Stomach (tissue), 9 donors: ENCODE results near the gene MTHFD2L. TPM values are rescaled to one million over a fixed set of nuclear protein-coding genes. Genes with fewer than 3 reads are reported as not detected.

ENCODE experiments used
- DNase-seq, 2 donors: peaks; one replicate each; pipeline versions ENCODE4 v3.0.0 to v3.0.0-alpha.2; 2013 to 2019
- H3K27ac ChIP-seq, 5 donors: fragments of 200-600 bp in 4 of 5; sonication (generic) in 4 of 5; one replicate each; pipeline ENCODE4 v1.5.1; 2013 to 2019; ENCODE audit warnings: mild to moderate bottlenecking in 1 of 5, moderate library complexity in 1 of 5
- H3K27me3 ChIP-seq, 3 donors: fragments of 200-600 bp; sonication (generic); one replicate each; pipeline ENCODE4 v1.5.1; 2017 to 2019; ENCODE audit warnings: mixed run types in 1 of 3
- H3K36me3 ChIP-seq, 4 donors: fragments of 200-600 bp; sonication (generic); 1 replicate in 3 of 4; 2 replicates in 1 of 4; pipeline ENCODE4 v1.5.1; 2016 to 2019
- H3K4me1 ChIP-seq, 4 donors: fragments of 200-600 bp; sonication (generic); one replicate each; pipeline ENCODE4 v1.5.1; 2016 to 2019
- H3K4me3 ChIP-seq, 4 donors: fragments of 200-600 bp; sonication (generic) in 3 of 4; one replicate each; pipeline ENCODE4 v1.5.1; 2016 to 2019; ENCODE audit warnings: mild to moderate bottlenecking in 1 of 4
- H3K9me3 ChIP-seq, 4 donors: fragments of 200-600 bp; sonication (generic); one replicate each; pipeline ENCODE4 v1.5.1; 2016 to 2019
- CTCF ChIP-seq, 7 experiments: fragments of 450-650 bp in 4 of 7; fragments of 200-600 bp in 3 of 7; sonication (generic) in 3 of 7; IDR thresholded peaks; one replicate each; pipeline ENCODE4 v1.5.1; 2016 to 2019; ENCODE audit warnings: antibody characterized with exemption in 7 of 7, control low read depth in 2 of 7, mild to moderate bottlenecking in 1 of 7
- EP300 ChIP-seq: sonication (generic); formaldehyde crosslinking; IDR thresholded peaks from one replicate; pipeline ENCODE4 v1.6.1; 2017; ENCODE audit warnings: antibody characterized with exemption
- POLR2A ChIP-seq, 4 donors: fragments of 450-650 bp; IDR thresholded peaks; one replicate each; pipeline ENCODE4 v1.6.1; 2016; ENCODE audit warnings: antibody characterized with exemption in 4 of 4, control low read depth in 2 of 4, mild to moderate bottlenecking in 1 of 4, moderate library complexity in 1 of 4
- POLR2AphosphoS5 ChIP-seq, 3 donors: sonication (generic); formaldehyde crosslinking; IDR thresholded peaks; one replicate each; pipeline ENCODE4 v1.6.1; 2016; ENCODE audit warnings: antibody characterized with exemption in 3 of 3
- WGBS, 5 donors: extraction: QIAGEN DNeasy Blood & Tissue Kit in 3 of 5; methylation state at CpG; one replicate each; pipeline versions ENCODE4 v1.1.5 to v1.1.7; 2013 to 2018; 5-methylcytosine and 5-hydroxymethylcytosine counted together
- intact Hi-C: fragments of 100-400 bp; cut with DNase I; formaldehyde crosslinking; loops from one replicate; pipeline ENCODE4 v1.15.1; 2023; ENCODE audit warnings: low total_unique reads
- polyA plus RNA-seq, 3 donors: library from polyadenylated mRNA; stranded (reverse); fragments of 200-250 nt; gene quantifications; one replicate each; pipeline ENCODE4 v1.2.3, GENCODE V29; 2013
- total RNA-seq, 5 donors: library from RNA; depleted of rRNA; stranded (reverse); fragments of >200 nt; gene quantifications; one replicate each; pipeline versions ENCODE4 v1.1.0 to v1.2.3, GENCODE V29; 2014 to 2016
- donor health status: healthy with polysubstance abuse.
- donor health status: Bipolar disorder and iron deficiency.
- donor health status: healthy.

Gene MTHFD2L
- total and polyA plus RNA-seq, 8 donors: 1.4 to 34.1 (median 8.2) TPM

DNA sequence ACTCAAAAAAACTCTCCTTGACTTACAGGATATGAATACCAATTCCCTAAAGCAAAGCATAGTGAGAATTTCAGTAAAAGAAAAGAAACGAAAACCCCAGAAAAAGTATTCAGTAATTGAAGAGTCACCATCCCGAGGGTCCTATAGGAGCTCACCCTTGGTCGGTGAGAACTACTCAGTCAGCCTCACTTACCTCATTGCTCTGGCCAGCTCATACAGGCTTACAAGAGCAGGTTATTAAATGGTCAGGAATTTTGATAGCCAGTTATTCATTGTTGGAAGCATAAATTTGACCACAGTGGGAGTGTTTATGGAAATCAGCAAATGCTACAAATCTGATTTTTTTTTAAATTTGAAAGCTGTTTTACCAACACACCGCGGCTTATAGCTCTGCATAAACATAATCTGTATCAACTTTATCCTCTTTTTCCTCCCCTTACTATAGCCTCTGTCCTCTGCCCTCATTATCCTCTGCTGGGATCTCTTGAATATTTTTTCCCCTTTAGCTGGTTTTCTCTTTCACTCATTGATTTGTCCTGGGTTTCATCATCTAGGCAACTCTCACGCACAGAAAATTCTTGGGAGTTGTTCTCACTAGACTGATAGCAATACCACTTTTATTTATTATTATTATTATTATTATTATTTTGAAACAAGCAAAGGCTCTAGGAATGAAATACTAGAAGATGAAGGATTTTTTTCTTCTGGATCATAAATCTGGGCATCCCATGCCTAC, 47.9 kb upstream of the MTHFD2L start:
- peak overlapping the region in 4 of 5 donors; percentile 31 to 73 (median 48) for H3K27ac ChIP-seq
- DNase-seq: no peak

GRCh38 chr4:74110670-74111069, 47.2 kb upstream of the MTHFD2L start:
- H3K27ac ChIP-seq: peak overlapping the region in 1 of 5 donors; percentile 73

More for the DNA sequence above, 47.9 kb upstream of the MTHFD2L start:
- intact Hi-C loops: no loop called here
- H3K4me3 ChIP-seq: no peak overlapping the region
- TF ChIP-seq POLR2A (IDR thresholded peaks at IDR 0.05) (no peak), POLR2AphosphoS5 (IDR thresholded peaks at IDR 0.05) (no peak), CTCF (IDR thresholded peaks at IDR 0.05) (no peak), EP300 (no peak)
- no peaks in the 10 kb centered on the region for H3K9me3 ChIP-seq
- H3K36me3 ChIP-seq: no peaks in the 10 kb centered on the region
- WGBS, 5 donors: 76 to 85% (median 80%) methylated on average over 6 of the region's 6 CpGs
- H3K4me1 ChIP-seq: peaks cover 11 to 51% (median 16%) of the 10 kb centered on the region in 4 donors
- no peaks in the 10 kb centered on the region for H3K27me3 ChIP-seq

DNA sequence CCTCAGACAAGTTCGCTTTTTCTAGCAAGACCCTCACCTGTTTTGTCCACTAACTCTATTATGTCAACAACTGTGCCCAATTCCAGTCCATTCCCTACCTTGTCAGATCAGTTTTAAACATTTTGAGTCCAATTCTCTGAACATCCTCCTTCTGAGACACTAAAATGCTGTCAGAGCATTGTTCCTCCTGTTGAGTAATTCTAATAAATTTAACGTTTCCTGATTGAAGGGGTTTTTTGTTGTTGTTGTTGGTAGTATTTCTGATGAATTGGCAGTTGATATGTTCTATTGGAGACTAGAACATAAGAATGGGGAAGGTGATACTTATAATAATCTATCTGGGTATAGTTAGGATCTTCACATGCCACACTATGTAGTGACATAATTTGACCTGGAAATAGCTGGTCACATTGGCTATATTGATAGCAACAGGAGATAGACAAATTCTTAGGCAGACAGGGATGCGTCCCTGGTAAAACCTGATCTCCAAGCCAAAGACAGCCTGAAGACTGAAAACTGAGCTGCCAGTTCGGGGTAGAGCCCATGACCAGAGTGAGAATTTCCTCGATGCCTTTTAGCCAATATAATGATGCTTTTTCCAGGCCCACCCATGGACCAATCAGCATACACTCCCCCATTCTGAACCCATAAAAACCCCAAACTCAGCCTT, 46.5 kb upstream of the MTHFD2L start:
- 83 to 93% (median 86%) methylated on average over 5 of the region's 5 CpGs for WGBS, 5 donors
- H3K27me3 ChIP-seq: no peaks in the 10 kb centered on the region
- H3K36me3 ChIP-seq: no peaks in the 10 kb centered on the region
- H3K4me1 ChIP-seq: peaks cover 4 to 52% (median 16%) of the 10 kb centered on the region in 4 donors
- no peak overlapping the region for H3K4me3 ChIP-seq
- intact Hi-C loops: no loop called here
- TF ChIP-seq POLR2AphosphoS5 (IDR thresholded peaks at IDR 0.05) (no peak), EP300 (no peak), POLR2A (IDR thresholded peaks at IDR 0.05) (no peak), CTCF (IDR thresholded peaks at IDR 0.05) (no peak)
- H3K27ac ChIP-seq: peak overlapping the region in 1 of 5 donors; percentile 73
- H3K9me3 ChIP-seq: no peaks in the 10 kb centered on the region
- no peak for DNase-seq

More at GRCh38 chr4:74110670-74111069, 47.2 kb upstream of the MTHFD2L start:
- H3K27me3 ChIP-seq: no peaks in the 10 kb centered on the region
- no peaks in the 10 kb centered on the region for H3K9me3 ChIP-seq
- H3K36me3 ChIP-seq: no peaks in the 10 kb centered on the region
- intact Hi-C loops: no loop called here
- TF ChIP-seq POLR2AphosphoS5 (IDR thresholded peaks at IDR 0.05): no peak
- no peak for TF ChIP-seq POLR2A (IDR thresholded peaks at IDR 0.05)
- no peak for TF ChIP-seq EP300
- no peak for TF ChIP-seq CTCF (IDR thresholded peaks at IDR 0.05)
- no peak for DNase-seq
- H3K4me1 ChIP-seq: peaks cover 11 to 51% (median 15%) of the 10 kb centered on the region in 4 donors
- H3K4me3 ChIP-seq: no peak overlapping the region

- intact Hi-C loops: no loop called here
- Histone ChIP-seq H3K9me3 (no peaks in the 10 kb centered on the region), H3K27me3 (no peaks in the 10 kb centered on the region), H3K4me3 (no peak overlapping the region), H3K36me3 (no peaks in the 10 kb centered on the region), H3K4me1 (peaks cover 6 to 54% (median 19%) of the 10 kb centered on the region in 4 donors), H3K27ac (no peak overlapping the region)
- 83 to 91% (median 87%) methylated on average over 5 of the region's 5 CpGs for WGBS, 5 donors
- DNase-seq: no peak
- TF ChIP-seq CTCF (IDR thresholded peaks at IDR 0.05): no peak
- TF ChIP-seq POLR2AphosphoS5 (IDR thresholded peaks at IDR 0.05): no peak
- no peak for TF ChIP-seq EP300
- TF ChIP-seq POLR2A (IDR thresholded peaks at IDR 0.05): no peak
Measured at GRCh38 chr4:74111990-74112389, 45.9 kb upstream of the MTHFD2L start.
